Adrenal gland (tissue), 5 donors: ENCODE data around the gene SORL1.

ENCODE experiments used
- CTCF ChIP-seq, 6 experiments: fragments of 450-650 bp in 4 of 6; fragments of 200-600 bp in 2 of 6; sonication (generic) in 1 of 6; IDR thresholded peaks; 1 replicate in 5 of 6; 2 replicates in 1 of 6; pipeline versions ENCODE4 v1.5.1 to v1.8.0; 2016 to 2021; ENCODE audit warnings: antibody characterized with exemption in 6 of 6, mild to moderate bottlenecking in 2 of 6, moderate library complexity in 1 of 6
- POLR2A ChIP-seq, 2 donors: fragments of 450-650 bp; IDR thresholded peaks; one replicate each; pipeline ENCODE4 v1.6.1; 2017; ENCODE audit warnings: antibody characterized with exemption in 2 of 2, mild to moderate bottlenecking in 2 of 2, moderate library complexity in 1 of 2
- donor health status: DM: no; HTN: no; CAD: no.

GRCh38 chr11:121471167-121471566, 19.1 kb downstream of the SORL1 start:
- TF ChIP-seq CTCF (IDR thresholded peaks at IDR 0.05) (no peak), POLR2A (IDR thresholded peaks at IDR 0.05) (no peak)
